ENCODE data around the gene LRRC45.

The LRRC45 gene

GRCh38 chr17:82039695-82040299 lies 16.7 kb downstream of the LRRC45 start:
- H3K4me1 ChIP-seq (ENCODE audit: control insufficient read depth in 5 of 5, insufficient read depth in 5 of 5, low read length in 5 of 5) = peaks cover 4 to 27% (median 20%) of the 10 kb centered on the region in 5 donors
- no peak overlapping the region for H3K9ac ChIP-seq (ENCODE audit: low read length in 5 of 5)

DNA sequence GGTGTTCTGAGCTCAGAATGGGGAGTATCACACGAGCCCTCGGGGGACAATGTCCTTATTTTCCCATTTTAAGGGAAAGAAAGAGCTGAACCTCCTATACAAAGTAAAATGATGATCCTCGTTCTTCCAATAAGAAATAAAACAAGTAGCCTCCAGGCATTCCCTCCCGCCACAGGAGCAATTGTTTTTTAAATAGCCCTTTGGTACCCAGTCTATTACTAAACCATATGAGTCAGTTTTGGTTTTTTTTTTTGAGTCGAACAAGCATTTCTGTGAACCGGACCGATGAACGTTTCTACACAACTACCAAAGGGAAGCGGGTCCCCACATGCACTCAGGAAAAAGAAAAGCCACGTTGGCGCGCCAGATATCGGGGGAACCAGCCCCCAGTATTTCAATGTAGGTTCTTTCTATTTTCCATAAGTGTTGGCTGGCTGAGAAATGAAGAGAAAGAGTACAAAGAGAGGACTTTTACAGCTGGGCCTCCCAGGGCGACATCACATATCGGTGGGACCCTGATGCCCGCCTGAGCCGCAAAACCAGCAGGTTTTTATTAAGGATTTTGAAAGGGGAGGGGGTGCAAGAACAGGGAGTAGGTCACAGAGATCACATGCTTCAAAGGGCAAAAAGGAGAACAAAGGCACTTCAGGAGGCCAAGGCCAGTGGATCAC lies 18.2 kb downstream of the LRRC45 start:
- Histone ChIP-seq H3K4me3 (ENCODE audit: low read depth in 1 of 5, low read length in 5 of 5) (no peak overlapping the region), H3K9me3 (ENCODE audit: control insufficient read depth in 5 of 5, low read length in 5 of 5) (no peaks in the 10 kb centered on the region), H3K9ac (ENCODE audit: low read length in 5 of 5) (no peak overlapping the region), H3K27me3 (ENCODE audit: control insufficient read depth in 5 of 5, insufficient read depth in 4 of 5, low read length in 5 of 5) (no peaks in the 10 kb centered on the region), H3K36me3 (ENCODE audit: control insufficient read depth in 5 of 5, insufficient read depth in 5 of 5, low read length in 5 of 5) (no peaks in the 10 kb centered on the region), H3K4me1 (ENCODE audit: control insufficient read depth in 5 of 5, insufficient read depth in 5 of 5, low read length in 5 of 5) (peaks cover 4 to 19% (median 12%) of the 10 kb centered on the region in 5 donors), H3K27ac (ENCODE audit: low read depth, low read length) (no peak overlapping the region)

More at GRCh38 chr17:82039695-82040299, 16.7 kb downstream of the LRRC45 start:
- H3K4me3 ChIP-seq (ENCODE audit: low read depth in 1 of 5, low read length in 5 of 5) = no peak overlapping the region
- peaks cover 0 to 3% (median 0%) of the 10 kb centered on the region in 5 donors for H3K36me3 ChIP-seq (ENCODE audit: control insufficient read depth in 5 of 5, insufficient read depth in 5 of 5, low read length in 5 of 5)
- H3K27me3 ChIP-seq (ENCODE audit: control insufficient read depth in 5 of 5, insufficient read depth in 4 of 5, low read length in 5 of 5) = no peaks in the 10 kb centered on the region
- H3K9me3 ChIP-seq (ENCODE audit: control insufficient read depth in 5 of 5, low read length in 5 of 5) = no peaks in the 10 kb centered on the region
- H3K27ac ChIP-seq (ENCODE audit: low read depth, low read length) = no peak overlapping the region

DNA sequence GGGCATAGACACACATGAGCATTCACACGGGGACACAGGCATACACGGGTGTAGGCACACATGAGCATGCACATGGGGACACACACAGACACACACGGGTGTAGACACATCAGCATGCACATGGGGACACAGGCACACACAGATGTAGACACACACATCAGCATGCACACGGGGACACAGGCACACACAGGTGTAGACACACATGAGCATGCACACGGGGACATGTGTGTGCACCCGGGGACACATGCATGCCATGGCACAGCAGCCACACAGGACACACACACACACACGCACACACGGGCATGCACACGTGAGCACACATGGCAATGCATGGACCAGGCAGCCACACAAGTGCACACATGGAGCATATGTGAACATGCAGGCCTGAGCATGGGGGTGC lies 19.5 kb downstream of the LRRC45 start:
- Histone ChIP-seq H3K36me3 (ENCODE audit: control insufficient read depth in 5 of 5, insufficient read depth in 5 of 5, low read length in 5 of 5) (peaks cover 0 to 12% (median 8%) of the 10 kb centered on the region in 5 donors), H3K27me3 (ENCODE audit: control insufficient read depth in 5 of 5, insufficient read depth in 4 of 5, low read length in 5 of 5) (no peaks in the 10 kb centered on the region), H3K4me3 (ENCODE audit: low read depth in 1 of 5, low read length in 5 of 5) (no peak overlapping the region), H3K9me3 (ENCODE audit: control insufficient read depth in 5 of 5, low read length in 5 of 5) (no peaks in the 10 kb centered on the region), H3K4me1 (ENCODE audit: control insufficient read depth in 5 of 5, insufficient read depth in 5 of 5, low read length in 5 of 5) (peaks cover 3 to 12% (median 4%) of the 10 kb centered on the region in 5 donors), H3K9ac (ENCODE audit: low read length in 5 of 5) (no peak overlapping the region), H3K27ac (ENCODE audit: low read depth, low read length) (no peak overlapping the region)

- Histone ChIP-seq H3K4me3 (ENCODE audit: low read depth in 1 of 5, low read length in 5 of 5) (no peak overlapping the region), H3K9ac (ENCODE audit: low read length in 5 of 5) (no peak overlapping the region), H3K4me1 (ENCODE audit: control insufficient read depth in 5 of 5, insufficient read depth in 5 of 5, low read length in 5 of 5) (peaks cover 0 to 8% (median 1%) of the 10 kb centered on the region in 5 donors), H3K27ac (ENCODE audit: low read depth, low read length) (no peak overlapping the region), H3K9me3 (ENCODE audit: control insufficient read depth in 5 of 5, low read length in 5 of 5) (no peaks in the 10 kb centered on the region), H3K36me3 (ENCODE audit: control insufficient read depth in 5 of 5, insufficient read depth in 5 of 5, low read length in 5 of 5) (peaks cover 0 to 19% (median 17%) of the 10 kb centered on the region in 5 donors), H3K27me3 (ENCODE audit: control insufficient read depth in 5 of 5, insufficient read depth in 4 of 5, low read length in 5 of 5) (no peaks in the 10 kb centered on the region)
Measured at GRCh38 chr17:82043507-82043906, 20.4 kb downstream of the LRRC45 start.

DNA sequence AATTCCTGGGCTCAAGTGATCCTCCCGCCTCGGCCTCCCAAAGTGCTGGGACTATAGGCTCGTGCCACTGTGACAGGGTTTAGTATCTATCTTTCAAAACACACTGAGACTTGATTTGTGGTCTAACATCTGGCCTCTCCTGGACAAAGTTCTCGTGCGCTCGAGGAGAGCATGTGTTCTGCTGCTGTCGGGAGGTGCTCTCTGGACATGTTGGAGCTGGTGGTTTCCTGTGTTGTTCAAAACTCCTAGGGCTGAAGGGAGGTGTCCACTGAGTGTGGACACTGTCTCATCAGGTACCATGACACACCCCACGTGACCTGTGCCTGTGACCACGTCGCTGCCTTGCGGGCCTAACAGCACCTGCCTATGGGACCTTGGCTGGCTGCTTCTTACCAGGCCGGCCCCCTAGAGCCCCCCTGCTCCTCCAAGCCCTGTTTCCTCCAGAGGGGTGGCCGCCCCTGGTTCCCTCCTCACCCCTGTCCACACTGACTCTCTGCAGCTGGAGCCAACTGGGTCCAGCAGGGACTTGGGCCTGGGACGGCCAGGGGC lies 22.9 kb downstream of the LRRC45 start:
- Histone ChIP-seq H3K9ac (ENCODE audit: low read length in 5 of 5) (no peak overlapping the region), H3K4me3 (ENCODE audit: low read depth in 1 of 5, low read length in 5 of 5) (no peak overlapping the region), H3K9me3 (ENCODE audit: control insufficient read depth in 5 of 5, low read length in 5 of 5) (no peaks in the 10 kb centered on the region), H3K27me3 (ENCODE audit: control insufficient read depth in 5 of 5, insufficient read depth in 4 of 5, low read length in 5 of 5) (no peaks in the 10 kb centered on the region), H3K4me1 (ENCODE audit: control insufficient read depth in 5 of 5, insufficient read depth in 5 of 5, low read length in 5 of 5) (peaks cover 1 to 17% (median 12%) of the 10 kb centered on the region in 5 donors), H3K27ac (ENCODE audit: low read depth, low read length) (no peak overlapping the region), H3K36me3 (ENCODE audit: control insufficient read depth in 5 of 5, insufficient read depth in 5 of 5, low read length in 5 of 5) (peaks cover 0 to 37% (median 25%) of the 10 kb centered on the region in 5 donors)

DNA sequence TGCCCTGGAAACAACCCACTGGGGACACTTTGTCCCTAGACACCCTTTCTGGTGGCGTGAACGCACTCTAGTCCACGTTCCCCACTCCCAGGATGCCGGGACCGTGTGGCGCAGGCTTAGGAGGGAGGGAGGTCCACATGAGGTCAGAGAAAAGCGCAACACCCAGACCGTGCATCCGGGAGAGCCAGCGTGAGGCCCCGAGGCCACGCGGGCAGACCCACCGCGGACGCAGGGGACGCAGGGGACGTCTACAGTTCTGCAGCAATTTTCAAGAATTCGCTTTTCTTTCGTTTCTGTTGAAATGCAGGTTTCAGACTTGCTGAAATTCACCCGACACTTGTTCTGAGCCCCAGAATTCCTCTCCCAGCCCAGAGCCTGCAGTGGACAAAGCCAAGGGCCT lies 23.8 kb downstream of the LRRC45 start:
- Histone ChIP-seq H3K9ac (ENCODE audit: low read length in 5 of 5) (no peak overlapping the region), H3K4me1 (ENCODE audit: control insufficient read depth in 5 of 5, insufficient read depth in 5 of 5, low read length in 5 of 5) (peaks cover 1 to 19% (median 13%) of the 10 kb centered on the region in 5 donors), H3K9me3 (ENCODE audit: control insufficient read depth in 5 of 5, low read length in 5 of 5) (no peaks in the 10 kb centered on the region), H3K36me3 (ENCODE audit: control insufficient read depth in 5 of 5, insufficient read depth in 5 of 5, low read length in 5 of 5) (peaks cover 0 to 37% (median 25%) of the 10 kb centered on the region in 5 donors), H3K4me3 (ENCODE audit: low read depth in 1 of 5, low read length in 5 of 5) (no peak overlapping the region), H3K27ac (ENCODE audit: low read depth, low read length) (no peak overlapping the region), H3K27me3 (ENCODE audit: control insufficient read depth in 5 of 5, insufficient read depth in 4 of 5, low read length in 5 of 5) (no peaks in the 10 kb centered on the region)

DNA sequence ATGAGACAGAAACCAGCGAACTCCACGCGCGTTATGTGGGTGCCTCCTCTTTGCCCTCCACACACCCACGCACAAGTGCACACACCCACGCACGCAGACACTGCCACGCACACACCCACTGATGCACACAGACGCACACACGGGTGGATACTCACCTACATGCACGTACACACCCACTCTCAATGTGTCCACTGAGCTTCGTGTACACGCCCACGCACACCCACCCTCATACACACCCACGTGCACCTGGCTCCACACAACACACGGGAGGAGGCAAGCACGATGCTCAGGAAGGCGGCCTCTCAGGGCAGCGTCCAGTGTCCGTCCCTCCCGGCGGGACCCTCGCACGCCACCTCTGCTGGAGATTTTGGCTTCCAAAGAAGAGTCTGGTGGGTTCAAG lies 24.3 kb downstream of the LRRC45 start:
- Histone ChIP-seq H3K27ac (ENCODE audit: low read depth, low read length) (no peak overlapping the region), H3K4me1 (ENCODE audit: control insufficient read depth in 5 of 5, insufficient read depth in 5 of 5, low read length in 5 of 5) (peaks cover 1 to 22% (median 16%) of the 10 kb centered on the region in 5 donors), H3K9ac (ENCODE audit: low read length in 5 of 5) (no peak overlapping the region), H3K9me3 (ENCODE audit: control insufficient read depth in 5 of 5, low read length in 5 of 5) (no peaks in the 10 kb centered on the region), H3K4me3 (ENCODE audit: low read depth in 1 of 5, low read length in 5 of 5) (no peak overlapping the region), H3K36me3 (ENCODE audit: control insufficient read depth in 5 of 5, insufficient read depth in 5 of 5, low read length in 5 of 5) (peaks cover 0 to 37% (median 25%) of the 10 kb centered on the region in 5 donors), H3K27me3 (ENCODE audit: control insufficient read depth in 5 of 5, insufficient read depth in 4 of 5, low read length in 5 of 5) (no peaks in the 10 kb centered on the region)

GRCh38 chr17:82047914-82048570 lies 24.9 kb downstream of the LRRC45 start:
- Histone ChIP-seq H3K4me1 (ENCODE audit: control insufficient read depth in 5 of 5, insufficient read depth in 5 of 5, low read length in 5 of 5) (peaks cover 4 to 29% (median 23%) of the 10 kb centered on the region in 5 donors), H3K27ac (ENCODE audit: low read depth, low read length) (no peak overlapping the region), H3K27me3 (ENCODE audit: control insufficient read depth in 5 of 5, insufficient read depth in 4 of 5, low read length in 5 of 5) (no peaks in the 10 kb centered on the region), H3K9me3 (ENCODE audit: control insufficient read depth in 5 of 5, low read length in 5 of 5) (no peaks in the 10 kb centered on the region), H3K4me3 (ENCODE audit: low read depth in 1 of 5, low read length in 5 of 5) (no peak overlapping the region), H3K9ac (ENCODE audit: low read length in 5 of 5) (no peak overlapping the region), H3K36me3 (ENCODE audit: control insufficient read depth in 5 of 5, insufficient read depth in 5 of 5, low read length in 5 of 5) (peaks cover 0 to 37% (median 25%) of the 10 kb centered on the region in 5 donors)

GRCh38 chr17:82048571-82048971 lies 25.5 kb downstream of the LRRC45 start:
- Histone ChIP-seq H3K9ac (ENCODE audit: low read length in 5 of 5) (no peak overlapping the region), H3K27ac (ENCODE audit: low read depth, low read length) (no peak overlapping the region), H3K9me3 (ENCODE audit: control insufficient read depth in 5 of 5, low read length in 5 of 5) (no peaks in the 10 kb centered on the region), H3K36me3 (ENCODE audit: control insufficient read depth in 5 of 5, insufficient read depth in 5 of 5, low read length in 5 of 5) (peaks cover 0 to 37% (median 25%) of the 10 kb centered on the region in 5 donors), H3K4me1 (ENCODE audit: control insufficient read depth in 5 of 5, insufficient read depth in 5 of 5, low read length in 5 of 5) (peaks cover 4 to 34% (median 28%) of the 10 kb centered on the region in 5 donors), H3K27me3 (ENCODE audit: control insufficient read depth in 5 of 5, insufficient read depth in 4 of 5, low read length in 5 of 5) (no peaks in the 10 kb centered on the region), H3K4me3 (ENCODE audit: low read depth in 1 of 5, low read length in 5 of 5) (no peak overlapping the region)

DNA sequence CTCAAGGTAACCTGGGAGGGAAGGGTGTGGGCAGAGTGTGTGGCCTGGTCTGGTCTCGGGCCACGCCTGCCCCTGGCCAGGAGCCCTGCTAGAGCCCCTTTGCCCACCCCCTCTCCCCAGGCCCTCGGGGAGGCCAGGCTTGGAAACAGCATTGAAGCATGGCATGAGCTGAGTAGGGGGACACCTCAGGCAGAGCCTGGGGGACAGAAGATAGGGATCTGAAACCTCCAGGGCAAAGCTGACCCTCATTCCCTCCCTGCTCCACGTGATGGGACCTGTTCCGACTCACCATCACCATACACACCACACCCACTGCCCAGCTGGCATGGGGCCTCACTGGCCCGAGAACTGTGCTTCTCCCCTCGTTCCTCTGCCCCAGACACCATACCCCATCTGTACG lies 26.0 kb downstream of the LRRC45 start:
- Histone ChIP-seq H3K27ac (ENCODE audit: low read depth, low read length) (no peak overlapping the region), H3K9ac (ENCODE audit: low read length in 5 of 5) (no peak overlapping the region), H3K9me3 (ENCODE audit: control insufficient read depth in 5 of 5, low read length in 5 of 5) (no peaks in the 10 kb centered on the region), H3K27me3 (ENCODE audit: control insufficient read depth in 5 of 5, insufficient read depth in 4 of 5, low read length in 5 of 5) (no peaks in the 10 kb centered on the region), H3K4me1 (ENCODE audit: control insufficient read depth in 5 of 5, insufficient read depth in 5 of 5, low read length in 5 of 5) (peaks cover 4 to 39% (median 30%) of the 10 kb centered on the region in 5 donors), H3K4me3 (ENCODE audit: low read depth in 1 of 5, low read length in 5 of 5) (no peak overlapping the region), H3K36me3 (ENCODE audit: control insufficient read depth in 5 of 5, insufficient read depth in 5 of 5, low read length in 5 of 5) (peaks cover 0 to 42% (median 30%) of the 10 kb centered on the region in 5 donors)

Measured in subcutaneous abdominal adipose tissue (tissue), 5 donors.